Astrocyte (in vitro differentiated cells and primary cell): ENCODE results near the gene TSC2. TPM values are rescaled to one million over a fixed set of nuclear protein-coding genes. Genes with fewer than 3 reads are reported as not detected.

Experiments used
- DNase-seq: peaks from one replicate; pipeline ENCODE4 v3.0.0-alpha.2; 2010; ENCODE audit warnings: low read depth
- FAIRE-seq: peaks from 2 replicates; lab custom pipeline; 2011; peaks lifted over from hg19 to GRCh38; lab: Jason Lieb, UNC
- H2AFZ ChIP-seq: 2 replicates; pipeline ENCODE4 v1.6.0; 2012; ENCODE audit warnings: low read depth, low read length, inconsistent platforms
- H3K27ac ChIP-seq: 2 replicates; pipeline ENCODE4 v1.5.1; 2011; ENCODE audit warnings: low read depth, low read length, inconsistent platforms
- H3K27me3 ChIP-seq: 2 replicates; pipeline ENCODE4 v1.6.0; 2011; ENCODE audit warnings: low read length, inconsistent platforms; ENCODE audit not compliant: insufficient read depth
- H3K36me3 ChIP-seq: 2 replicates; pipeline ENCODE4 v1.5.1; 2011; ENCODE audit warnings: low read length, inconsistent platforms; ENCODE audit not compliant: insufficient read depth
- H3K4me1 ChIP-seq: 2 replicates; pipeline ENCODE4 v1.5.1; 2011; ENCODE audit warnings: low read length, inconsistent platforms; ENCODE audit not compliant: insufficient read depth
- H3K4me2 ChIP-seq: 2 replicates; pipeline ENCODE4 v1.6.0; 2012; ENCODE audit warnings: low read length, inconsistent platforms
- H3K4me3 ChIP-seq: 2 replicates; pipeline ENCODE4 v1.5.1; 2011; ENCODE audit warnings: low read depth, mild to moderate bottlenecking, low read length, inconsistent platforms; ENCODE audit not compliant: insufficient read depth
- H3K79me2 ChIP-seq: 2 replicates; pipeline ENCODE4 v1.6.0; 2012; ENCODE audit warnings: mild to moderate bottlenecking, low read length, inconsistent platforms; ENCODE audit not compliant: insufficient read depth
- H3K9ac ChIP-seq: 2 replicates; pipeline ENCODE4 v1.6.0; 2012; ENCODE audit warnings: mild to moderate bottlenecking, low read length, inconsistent platforms
- H3K9me3 ChIP-seq: 2 replicates; pipeline ENCODE4 v1.5.1; 2012; ENCODE audit warnings: low read depth, mild to moderate bottlenecking, low read length, inconsistent platforms; ENCODE audit not compliant: insufficient read depth
- H4K20me1 ChIP-seq: 2 replicates; pipeline ENCODE4 v1.6.0; 2012; ENCODE audit warnings: low read length, inconsistent platforms; ENCODE audit not compliant: insufficient read depth
- H3K27ac Mint-ChIP-seq: one replicate; pipeline ENCODE4 v1.8.0; 2021; ENCODE audit warnings: mild to moderate bottlenecking, mixed read lengths; ENCODE audit not compliant: unreplicated experiment
- H3K27me3 Mint-ChIP-seq: one replicate; pipeline ENCODE4 v1.8.0; 2021; ENCODE audit warnings: low read depth, mixed read lengths; ENCODE audit not compliant: unreplicated experiment
- H3K36me3 Mint-ChIP-seq: one replicate; pipeline ENCODE4 v1.8.0; 2021; ENCODE audit warnings: low read depth, mixed read lengths; ENCODE audit not compliant: unreplicated experiment
- H3K4me1 Mint-ChIP-seq: one replicate; pipeline ENCODE4 v1.8.0; 2021; ENCODE audit warnings: low read depth, mixed read lengths; ENCODE audit not compliant: unreplicated experiment
- H3K4me3 Mint-ChIP-seq: one replicate; pipeline ENCODE4 v1.8.0; 2021; ENCODE audit warnings: mild to moderate bottlenecking, moderate library complexity, mixed read lengths; ENCODE audit not compliant: unreplicated experiment
- H3K9me3 Mint-ChIP-seq: one replicate; pipeline ENCODE4 v1.8.0; 2021; ENCODE audit warnings: mild to moderate bottlenecking, mixed read lengths; ENCODE audit not compliant: unreplicated experiment
- CTCF ChIP-seq: IDR thresholded peaks from 2 replicates; pipeline ENCODE4 v1.5.1; 2011; ENCODE audit warnings: low read depth, mild to moderate bottlenecking, inconsistent platforms, low read length, moderate library complexity; ENCODE audit not compliant: insufficient read depth
- EZH2 ChIP-seq: IDR thresholded peaks from 2 replicates; pipeline ENCODE4 v1.6.1; 2012; ENCODE audit warnings: mild to moderate bottlenecking, low read length, inconsistent platforms; ENCODE audit not compliant: insufficient read depth
- total RNA-seq: library from RNA; stranded (reverse); gene quantifications from 2 replicates; pipeline ENCODE4 v1.2.1, GENCODE V29; 2021

TSC2 gene
- total RNA-seq, 1 donor from 2014 or later: 89.5 TPM

DNA sequence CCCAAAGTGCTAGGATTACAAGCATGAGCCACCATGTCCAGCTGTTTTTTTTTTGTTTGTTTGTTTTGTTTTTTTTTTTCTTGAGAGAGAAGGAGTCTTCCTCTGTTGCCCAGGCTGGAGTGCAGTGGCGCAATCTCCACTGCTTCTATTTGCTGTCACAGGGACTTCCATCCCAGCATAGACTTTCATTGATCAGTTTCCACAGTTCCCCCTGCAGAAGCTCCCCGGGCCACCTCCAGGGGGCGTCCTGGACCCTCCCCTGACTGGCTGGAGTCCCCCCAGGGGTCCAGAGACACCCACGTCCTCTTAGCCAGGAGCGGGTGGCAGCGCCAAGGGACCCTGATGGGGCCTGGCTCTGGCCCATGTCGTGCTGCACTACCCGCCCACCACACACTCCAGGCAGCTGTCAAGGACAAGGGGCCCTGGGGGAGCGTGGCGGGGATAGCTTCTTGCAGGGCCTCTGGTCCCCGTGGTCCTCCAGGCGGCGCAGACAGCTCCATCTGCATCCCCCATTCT, 31.3 kb upstream of the TSC2 start:
- Histone ChIP-seq H3K9ac (no peak overlapping the region), H3K79me2 (no peaks in the 10 kb centered on the region), H3K9me3 (no peaks in the 10 kb centered on the region), H3K4me1 (peaks cover 9% of the 10 kb centered on the region), H3K4me2 (no peak overlapping the region), H4K20me1 (no peaks in the 10 kb centered on the region), H3K4me3 (no peak overlapping the region), H3K27ac (no peak overlapping the region), H3K27me3 (no peaks in the 10 kb centered on the region), H3K36me3 (no peaks in the 10 kb centered on the region), H2AFZ (no peak overlapping the region)
- H3K36me3 Mint-ChIP-seq: peaks cover 2% of the 10 kb centered on the region
- H3K27ac Mint-ChIP-seq: no peak overlapping the region
- no peak for TF ChIP-seq EZH2
- TF ChIP-seq CTCF: peak; percentile 32
- FAIRE-seq: no peak
- no peak overlapping the region for H3K4me3 Mint-ChIP-seq
- peaks cover 17% of the 10 kb centered on the region for H3K27me3 Mint-ChIP-seq
- H3K4me1 Mint-ChIP-seq: no peaks in the 10 kb centered on the region
- DNase-seq: no peak
- no peaks in the 10 kb centered on the region for H3K9me3 Mint-ChIP-seq

GRCh38 chr16:2019518-2019920, 28.3 kb upstream of the TSC2 start, which contains the start of gene NPW:
TSS of gene NPW (plus strand) at chr16:2019785.
- Histone ChIP-seq H3K4me1 (peaks cover 15% of the 10 kb centered on the region), H3K4me2 (peak within 1 kb of the TSS; percentile 74), H3K4me3 (peak within 1 kb of the TSS; percentile 23), H3K36me3 (no peaks in the 10 kb centered on the region), H3K9ac (no peak within 1 kb of the TSS), H3K27ac (no peak within 1 kb of the TSS), H3K27me3 (no peaks in the 10 kb centered on the region), H2AFZ (peak within 1 kb of the TSS; percentile 63), H3K9me3 (no peaks in the 10 kb centered on the region), H4K20me1 (no peaks in the 10 kb centered on the region), H3K79me2 (no peaks in the 10 kb centered on the region)
- Mint-ChIP-seq H3K27me3 (peaks cover 20% of the 10 kb centered on the region), H3K4me3 (no peak within 1 kb of the TSS), H3K9me3 (no peaks in the 10 kb centered on the region), H3K36me3 (no peaks in the 10 kb centered on the region), H3K4me1 (peaks cover 1% of the 10 kb centered on the region), H3K27ac (no peak within 1 kb of the TSS)
- DNase-seq (no peak), FAIRE-seq (no peak)
- TF ChIP-seq CTCF: no peak
- no peak for TF ChIP-seq EZH2
